Aorta (tissue), 5 donors: ENCODE data around the gene AFF3. TPM values are rescaled to one million over a fixed set of nuclear protein-coding genes. Genes with fewer than 3 reads are reported as not detected.

Experiments used
- ATAC-seq: fragments of 200-7000 bp; cut with Tn5 transposase; one replicate; pipeline ENCODE4 v1.9.1; 2022; ENCODE audit warnings: moderate library complexity; ENCODE audit not compliant: low FRiP score
- DNase-seq, 2 donors: peaks; one replicate each; pipeline ENCODE4 v3.0.0-alpha.2; 2020
- H3K27ac ChIP-seq, 2 donors: one replicate each; pipeline ENCODE4 v1.5.1; 2013; ENCODE audit warnings: low read length in 2 of 2, mild to moderate bottlenecking in 2 of 2, moderate library complexity in 2 of 2, control low read depth in 1 of 2, inconsistent platforms in 1 of 2, low read depth in 1 of 2
- H3K27me3 ChIP-seq, 2 donors: one replicate each; pipeline ENCODE4 v1.6.1; 2013; ENCODE audit warnings: control low read depth in 1 of 2, low read length in 1 of 2, mild to moderate bottlenecking in 1 of 2, moderate library complexity in 1 of 2; ENCODE audit not compliant: insufficient read depth in 2 of 2, control insufficient read depth in 1 of 2
- H3K36me3 ChIP-seq, 2 donors: one replicate each; pipeline ENCODE4 v1.6.1; 2013; ENCODE audit warnings: control low read depth in 1 of 2, low read length in 1 of 2, mild to moderate bottlenecking in 1 of 2; ENCODE audit not compliant: insufficient read depth in 2 of 2, control insufficient read depth in 1 of 2
- H3K4me1 ChIP-seq, 2 donors: one replicate each; pipeline ENCODE4 v1.6.1; 2013; ENCODE audit warnings: low read length in 2 of 2, control low read depth in 1 of 2, mild to moderate bottlenecking in 1 of 2, moderate library complexity in 1 of 2; ENCODE audit not compliant: insufficient read depth in 2 of 2, control insufficient read depth in 1 of 2
- H3K4me3 ChIP-seq, 2 donors: one replicate each; pipeline ENCODE4 v1.5.1; 2013; ENCODE audit warnings: low read length in 2 of 2, control low read depth in 1 of 2, mild to moderate bottlenecking in 1 of 2
- H3K9me3 ChIP-seq: one replicate; pipeline ENCODE4 v1.6.1; 2013; ENCODE audit warnings: mild to moderate bottlenecking, low read length; ENCODE audit not compliant: control insufficient read depth
- WGBS, 2 donors: extraction: QIAGEN DNeasy Blood & Tissue Kit; methylation state at CpG; one replicate each; pipeline ENCODE4 v1.1.7; 2013; 5-methylcytosine and 5-hydroxymethylcytosine counted together
- intact Hi-C, 2 donors: fragments of 100-400 bp; cut with DNase I; formaldehyde crosslinking; loops; one replicate each; pipeline versions ENCODE4 v1.14.2 to v1.15.0; 2022
- polyA plus RNA-seq, 2 donors: library from polyadenylated mRNA; stranded (reverse); fragments of 200-250 nt; gene quantifications; one replicate each; pipeline ENCODE4 v1.2.3, GENCODE V29; 2013
- total RNA-seq, 2 donors: library from RNA; stranded (reverse); fragmentation: NEBNext Ultra II Directional; extraction: Animal tissue kit (Norgen Biotek cat#: 25700); gene quantifications; one replicate each; pipeline ENCODE4 v1.2.1, GENCODE V29; 2021
- donor health status: healthy with polysubstance abuse.
- donor health status: Bipolar disorder and iron deficiency.
- donor health status: DM: no; HTN: no; CAD: no.
- donor health status: DM: no; HTN: no; CAD: no.
- donor health status: DM: yes; HTN: yes; CAD: no.

AFF3 gene
- total and polyA plus RNA-seq, 4 donors: 0.25 to 15.7 (median 5.5) TPM

DNA sequence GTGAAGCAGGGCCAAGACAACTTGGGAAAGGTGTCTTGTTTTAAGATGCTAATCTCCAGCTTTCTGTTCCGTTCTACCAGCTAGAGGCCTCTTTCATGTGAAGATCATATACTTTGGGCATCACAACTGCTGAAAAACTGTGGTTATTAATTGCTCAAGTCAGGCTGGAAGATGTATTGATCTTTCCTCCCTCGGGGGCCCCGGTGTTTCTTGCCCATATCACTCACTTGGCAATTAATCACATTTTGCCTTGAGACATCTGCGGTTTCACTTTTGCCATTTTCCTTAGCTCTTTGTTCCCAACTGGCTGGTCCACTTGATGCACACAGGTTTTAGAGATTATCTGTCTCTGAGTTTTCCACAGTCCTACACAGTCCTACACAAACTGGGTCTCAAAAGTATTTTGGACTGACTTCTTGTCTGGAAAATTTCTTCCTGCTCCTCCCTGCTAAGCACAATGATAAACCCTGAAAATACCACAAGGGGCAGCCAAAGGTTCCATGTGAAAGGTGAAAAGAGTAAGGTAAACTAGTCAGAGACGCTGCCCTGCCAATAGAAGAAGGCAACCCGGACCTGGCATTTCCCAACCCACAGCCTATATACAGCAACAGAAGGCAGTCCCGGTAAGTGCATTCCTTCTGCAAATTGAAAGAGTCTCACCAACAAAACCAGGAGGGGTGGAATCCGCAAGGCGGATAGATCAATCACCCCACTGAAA, 181.0 kb downstream of the AFF3 start:
- H3K36me3 ChIP-seq: no peaks in the 10 kb centered on the region
- no peak overlapping the region for H3K4me3 ChIP-seq
- DNase-seq (no peak), ATAC-seq (no peak)
- intact Hi-C loops: no loop called here
- H3K4me1 ChIP-seq: no peaks in the 10 kb centered on the region
- no peaks in the 10 kb centered on the region for H3K27me3 ChIP-seq
- no peaks in the 10 kb centered on the region for H3K9me3 ChIP-seq
- H3K27ac ChIP-seq: no peak overlapping the region
- WGBS, 2 donors: 88% methylated on average over 9 of the region's 9 CpGs

DNA sequence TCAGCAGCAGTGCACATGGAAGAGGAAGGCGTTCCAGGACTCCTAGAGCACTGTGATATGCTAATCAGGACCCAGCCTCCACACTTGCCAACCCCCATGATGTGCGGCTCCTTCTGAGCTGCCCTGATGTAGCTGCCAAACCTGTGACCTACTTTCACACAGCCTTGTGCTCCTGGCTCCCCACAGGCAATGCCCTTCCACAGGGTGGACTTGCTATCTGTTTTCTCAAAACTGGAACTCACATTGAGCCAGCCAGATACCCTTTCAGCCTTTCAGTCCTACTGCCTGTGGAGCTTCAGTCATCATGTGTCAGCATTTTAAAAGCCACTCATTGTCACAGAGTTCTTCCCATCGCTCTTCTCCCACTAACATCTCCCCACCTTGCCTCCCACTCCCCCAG, 181.6 kb downstream of the AFF3 start:
- Histone ChIP-seq H3K4me3 (no peak overlapping the region), H3K36me3 (no peaks in the 10 kb centered on the region), H3K9me3 (no peaks in the 10 kb centered on the region), H3K27me3 (no peaks in the 10 kb centered on the region), H3K27ac (no peak overlapping the region), H3K4me1 (no peaks in the 10 kb centered on the region)
- DNase-seq: no peak
- ATAC-seq: no peak
- 54% methylated on average over 3 of the region's 3 CpGs for WGBS, 2 donors
- intact Hi-C loops: no loop called here

DNA sequence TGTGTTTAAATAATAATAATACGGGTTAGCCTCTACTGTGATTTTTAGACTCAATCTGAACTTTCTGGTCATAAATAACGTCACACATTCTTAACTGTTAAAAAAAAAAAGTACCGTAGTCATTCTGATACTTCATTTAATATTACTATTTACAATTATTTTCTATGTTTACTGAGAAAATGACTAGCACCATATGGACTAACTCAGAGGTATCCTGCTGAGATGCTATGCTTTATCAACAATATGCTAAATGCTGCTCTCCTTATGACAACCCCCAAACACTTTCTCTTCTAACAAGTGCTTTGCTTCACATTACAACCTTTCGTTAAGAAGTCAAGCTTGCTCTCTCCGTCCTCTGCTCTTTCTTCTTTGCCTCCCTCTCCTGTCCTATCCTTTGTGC, 182.1 kb downstream of the AFF3 start:
- no peak overlapping the region for H3K27ac ChIP-seq
- H3K27me3 ChIP-seq: no peaks in the 10 kb centered on the region
- 88% methylated on average over 5 of the region's 5 CpGs for WGBS, 2 donors
- intact Hi-C loops: no loop called here
- H3K36me3 ChIP-seq: no peaks in the 10 kb centered on the region
- DNase-seq (no peak), ATAC-seq (no peak)
- no peaks in the 10 kb centered on the region for H3K4me1 ChIP-seq
- H3K9me3 ChIP-seq: no peaks in the 10 kb centered on the region
- no peak overlapping the region for H3K4me3 ChIP-seq

DNA sequence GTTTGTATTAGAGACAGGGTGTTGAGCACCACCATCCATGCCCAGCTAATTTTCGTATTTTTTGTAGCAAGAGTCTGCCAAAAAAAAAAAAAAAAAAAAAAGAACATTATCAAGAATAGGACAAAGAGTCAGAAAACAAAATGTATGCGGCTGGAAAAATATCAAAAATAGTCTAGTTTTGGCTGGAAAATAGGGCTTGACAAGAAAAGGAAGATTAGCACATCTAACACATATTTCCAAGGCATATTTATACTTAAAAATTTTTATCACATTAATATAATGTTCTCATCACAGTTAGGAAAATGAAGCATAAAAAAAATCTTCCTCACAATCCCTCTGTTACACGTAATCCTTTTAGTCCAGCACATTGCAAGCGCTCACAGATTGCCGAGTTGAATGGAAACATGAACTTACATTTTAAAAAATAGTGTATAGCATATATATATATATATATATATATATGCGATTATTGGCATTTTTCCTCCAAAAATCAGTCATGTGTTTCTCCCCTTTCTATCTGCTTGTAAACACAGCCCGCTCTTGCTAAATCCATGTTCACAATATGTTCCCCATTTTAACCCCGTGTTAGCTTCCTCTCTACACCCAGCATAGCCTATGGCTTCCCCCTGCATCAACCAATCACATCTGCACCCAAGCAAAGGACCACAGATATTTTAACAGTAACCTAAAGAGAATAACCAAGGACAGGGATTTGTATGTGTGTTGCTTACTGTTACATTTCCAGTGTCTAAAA, 183.0 kb downstream of the AFF3 start:
- Histone ChIP-seq H3K4me1 (no peaks in the 10 kb centered on the region), H3K9me3 (no peaks in the 10 kb centered on the region), H3K27me3 (no peaks in the 10 kb centered on the region), H3K36me3 (no peaks in the 10 kb centered on the region), H3K4me3 (no peak overlapping the region), H3K27ac (no peak overlapping the region)
- WGBS, 2 donors: 60 to 65% methylated on average over 8 of the region's 8 CpGs
- ATAC-seq: no peak
- intact Hi-C loops: no loop called here
- no peak for DNase-seq

DNA sequence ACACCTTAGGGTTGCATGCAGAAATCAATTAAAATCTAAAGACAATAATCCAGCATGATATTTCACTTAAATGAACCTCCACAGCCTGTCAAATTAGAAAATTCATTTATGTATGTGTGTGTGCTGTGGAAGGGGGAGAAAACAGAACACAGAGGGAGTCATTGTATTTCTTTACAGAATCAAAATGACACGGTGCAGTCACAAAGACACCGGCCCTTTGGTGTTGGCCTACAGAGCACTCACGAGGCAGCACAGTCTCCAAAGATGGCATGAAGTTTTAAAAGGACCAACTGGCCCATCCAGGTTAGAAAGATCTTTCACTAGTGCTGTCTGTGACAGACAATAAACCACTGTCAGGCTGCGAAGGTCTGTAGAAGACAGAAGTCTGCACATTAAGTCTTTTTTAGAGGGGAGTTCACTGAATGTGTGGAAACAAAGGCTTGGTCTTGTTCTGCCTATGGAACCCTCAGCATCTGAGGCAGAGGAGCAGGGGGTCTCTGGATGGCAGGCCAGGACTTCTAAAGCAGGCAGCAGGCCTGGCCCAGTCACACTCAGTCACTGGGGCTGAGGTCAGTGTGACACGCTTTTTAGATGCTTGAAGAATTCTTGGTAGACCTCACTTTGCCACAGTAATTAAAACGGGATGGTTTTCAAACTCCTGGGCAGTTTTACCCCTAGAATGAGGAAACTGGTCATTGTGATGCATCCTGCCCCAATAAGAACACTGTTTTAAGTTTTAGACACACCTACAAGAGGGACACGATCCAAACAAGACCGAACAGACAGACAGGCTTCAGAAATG, 184.9 kb downstream of the AFF3 start:
- no peaks in the 10 kb centered on the region for H3K27me3 ChIP-seq
- WGBS, 2 donors: 88 to 89% methylated on average over 8 of the region's 8 CpGs
- no peaks in the 10 kb centered on the region for H3K4me1 ChIP-seq
- no peaks in the 10 kb centered on the region for H3K9me3 ChIP-seq
- no peak overlapping the region for H3K4me3 ChIP-seq
- DNase-seq (no peak), ATAC-seq (no peak)
- no peaks in the 10 kb centered on the region for H3K36me3 ChIP-seq
- intact Hi-C loops: no loop called here
- no peak overlapping the region for H3K27ac ChIP-seq

DNA sequence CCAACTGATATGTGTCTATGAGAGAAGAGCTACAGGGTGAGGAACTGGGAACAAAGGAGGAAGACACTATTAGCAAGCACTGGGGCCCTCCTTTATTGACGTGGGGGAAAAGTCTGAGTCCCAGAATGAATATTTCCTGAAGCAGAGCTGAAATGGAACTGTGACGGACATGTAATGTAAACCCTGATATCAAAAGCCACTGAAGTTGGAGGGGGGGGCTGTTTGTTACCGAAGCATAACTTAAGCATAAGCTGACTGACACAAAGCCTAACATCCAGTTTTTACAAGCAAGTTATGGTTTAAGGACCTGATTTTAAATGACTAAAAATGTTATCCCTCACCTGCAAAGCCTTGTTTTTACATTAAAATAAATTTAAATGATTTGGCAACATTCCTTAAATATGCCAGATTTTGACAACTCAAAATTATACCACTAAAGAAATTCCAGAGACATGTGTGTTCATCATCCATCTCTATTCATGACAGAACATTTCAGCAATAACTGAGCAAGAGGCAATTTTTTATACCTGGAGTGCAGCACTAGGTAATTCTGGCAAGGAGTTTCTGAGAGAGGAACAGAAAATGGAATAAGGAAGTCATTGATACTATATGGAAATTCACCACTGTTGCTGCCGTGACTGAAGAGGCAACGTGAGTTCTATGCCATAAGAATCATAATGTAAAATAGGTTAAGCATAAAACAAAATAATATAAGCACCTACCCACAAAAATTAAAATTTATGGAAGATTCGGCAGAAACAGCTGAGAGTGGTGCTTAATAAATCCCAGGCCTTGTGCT, 186.0 kb downstream of the AFF3 start:
- H3K4me3 ChIP-seq: no peak overlapping the region
- no peaks in the 10 kb centered on the region for H3K4me1 ChIP-seq
- DNase-seq: no peak
- H3K27me3 ChIP-seq: no peaks in the 10 kb centered on the region
- intact Hi-C loops: no loop called here
- H3K9me3 ChIP-seq: no peaks in the 10 kb centered on the region
- no peaks in the 10 kb centered on the region for H3K36me3 ChIP-seq
- 91 to 94% methylated on average over 6 of the region's 6 CpGs for WGBS, 2 donors
- ATAC-seq: no peak
- no peak overlapping the region for H3K27ac ChIP-seq

DNA sequence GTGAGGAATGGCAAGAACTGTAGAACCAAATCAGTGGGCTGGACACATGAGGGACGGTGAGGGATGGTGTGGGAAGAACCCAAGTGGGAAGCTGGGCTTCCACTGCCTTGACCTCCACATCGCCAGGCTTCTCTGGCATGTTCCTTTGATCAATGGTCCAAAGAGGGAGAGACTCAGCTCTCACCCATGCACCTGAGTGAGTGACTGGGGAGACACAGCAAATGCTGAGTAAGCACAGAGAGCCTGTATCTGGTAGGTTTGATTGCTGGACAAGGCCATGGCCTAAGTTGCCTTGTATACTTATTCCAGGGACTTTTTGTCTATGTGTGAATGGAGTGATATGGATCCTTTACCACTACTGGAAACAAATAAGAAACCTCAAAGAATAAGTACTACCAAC, 188.6 kb downstream of the AFF3 start:
- no peaks in the 10 kb centered on the region for H3K9me3 ChIP-seq
- no peak overlapping the region for H3K27ac ChIP-seq
- intact Hi-C loops: no loop called here
- H3K4me1 ChIP-seq: no peaks in the 10 kb centered on the region
- ATAC-seq (no peak), DNase-seq (no peak)
- H3K36me3 ChIP-seq: no peaks in the 10 kb centered on the region
- no peak overlapping the region for H3K4me3 ChIP-seq
- 98 to 99% methylated on average over 2 of the region's 2 CpGs for WGBS, 2 donors
- H3K27me3 ChIP-seq: no peaks in the 10 kb centered on the region

DNA sequence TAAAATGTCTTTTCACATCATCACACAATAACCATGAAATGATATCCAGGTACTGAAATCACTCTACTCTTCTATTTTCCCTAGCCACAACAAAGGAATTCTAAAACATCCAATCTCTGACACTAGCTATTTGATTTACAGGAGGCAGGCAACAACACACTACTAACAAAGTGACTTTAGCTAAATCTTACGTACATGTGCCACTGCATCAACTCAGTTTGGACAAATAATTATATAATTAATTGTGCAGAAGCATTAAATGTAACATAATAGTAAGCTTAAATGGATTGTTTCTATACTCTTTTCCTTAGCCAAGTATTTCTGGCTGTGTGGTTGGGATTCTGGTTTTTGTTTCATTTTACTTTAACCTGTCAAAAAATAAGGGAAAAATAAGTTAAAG, 192.4 kb downstream of the AFF3 start:
- intact Hi-C loops: no loop called here
- no peak for ATAC-seq

More for the DNA sequence above, 192.4 kb downstream of the AFF3 start:
- no peak overlapping the region for H3K27ac ChIP-seq
- H3K9me3 ChIP-seq: no peaks in the 10 kb centered on the region
- no peaks in the 10 kb centered on the region for H3K36me3 ChIP-seq
- no peaks in the 10 kb centered on the region for H3K27me3 ChIP-seq
- no peak overlapping the region for H3K4me3 ChIP-seq
- WGBS, 2 donors: 93 to 94% methylated on average over 1 of the region's 1 CpG
- DNase-seq: no peak
- H3K4me1 ChIP-seq: no peaks in the 10 kb centered on the region
